HS-27A (cell line): Measurements from ENCODE around the gene FIBP.
"Not testable (repeated sequence)": the region's sequence is repeated elsewhere in the genome, so short reads cannot be mapped to it uniquely, and the experiment has no call there.

ENCODE experiments used
- DNase-seq: peaks from one replicate; pipeline ENCODE4 v3.0.0-alpha.2; 2012; ENCODE audit warnings: low read depth, missing footprints

The FIBP gene

GRCh38 chr11:65912845-65913244 is 24.6 kb upstream of the FIBP start:
- no peak for DNase-seq

GRCh38 chr11:65911682-65912568 is 23.7 kb upstream of the FIBP start:
- DNase-seq = peak; percentile 97

- no peak for DNase-seq
Measured at GRCh38 chr11:65907878-65908277, 19.6 kb upstream of the FIBP start.

- no peak for DNase-seq
Measured at GRCh38 chr11:65906602-65907001, 18.3 kb upstream of the FIBP start.

GRCh38 chr11:65903715-65904114 is 15.4 kb upstream of the FIBP start:
- no peak for DNase-seq

GRCh38 chr11:65903068-65903481 is 14.8 kb upstream of the FIBP start:
- no peak for DNase-seq

GRCh38 chr11:65900899-65901180 is 12.6 kb upstream of the FIBP start:
- DNase-seq = no peak

GRCh38 chr11:65900125-65900898 is 12.0 kb upstream of the FIBP start, which contains the start of gene FOSL1:
FOSL1 (minus strand) TSS chr11:65900388; CDS start chr11:65900339, 49 bp downstream.
- no peak for DNase-seq

GRCh38 chr11:65899356-65900124 is 11.3 kb upstream of the FIBP start:
- DNase-seq = no peak

GRCh38 chr11:65898656-65899355 is 10.5 kb upstream of the FIBP start:
- no peak for DNase-seq

- DNase-seq = no peak
Measured at GRCh38 chr11:65897020-65897471, 8.8 kb upstream of the FIBP start.

GRCh38 chr11:65896034-65896999 is 8.0 kb upstream of the FIBP start:
- DNase-seq = no peak

GRCh38 chr11:65895482-65895981 is 7.3 kb upstream of the FIBP start:
- no peak for DNase-seq

- no peak for DNase-seq
Measured at GRCh38 chr11:65894034-65894591, 5.8 kb upstream of the FIBP start.

- no peak for DNase-seq
Measured at GRCh38 chr11:65892661-65893317, 4.5 kb upstream of the FIBP start.

- not testable (repeated sequence) for DNase-seq
Measured at GRCh38 chr11:65892137-65892540, 3.9 kb upstream of the FIBP start.

GRCh38 chr11:65891219-65892136 is 3.2 kb upstream of the FIBP start:
- DNase-seq = no peak
